K562 (cell line): ENCODE results near the gene NTN3. TPM values are rescaled to one million over a fixed set of nuclear protein-coding genes. Genes with fewer than 3 reads are reported as not detected.

Experiments used
- ATAC-seq: fragments of 200-7000 bp; cut with Tn5 transposase; 3 replicates; pipeline ENCODE4 v1.9.1; 2020; ENCODE audit warnings: moderate library complexity
- BruUV-seq: library from RNA; stranded (reverse); fragments of 400-500 nt; replicated peaks from 2 replicates; lab custom pipeline; 2021; lab: Mats Ljungman, UMichigan
- CTCF ChIA-PET: fragments of 300-600 bp; formaldehyde crosslinking; extraction: SDS; loops from one replicate; lab custom pipeline; 2021; ENCODE audit warnings: low intra/inter-chr PET ratio; lab: Yijun Ruan, JAX
- POLR2A ChIA-PET: fragments of 300-600, 350-650 bp; sonication (Branson Sonifier 250); formaldehyde crosslinking; extraction: SDS; loops from one replicate; lab custom pipeline; 2021; ENCODE audit warnings: antibody characterized with exemption, inconsistent platforms; lab: Yijun Ruan, JAX
- DNase-seq, 4 experiments: peaks; one replicate each; pipeline versions ENCODE4 v3.0.0 to v3.0.0-alpha.2; 2011 to 2018; ENCODE audit warnings: low spot score in 3 of 4, mixed read lengths in 3 of 4; ENCODE audit errors: extremely low read depth in 1 of 4
- FAIRE-seq: peaks from 2 replicates; lab custom pipeline; 2011; peaks lifted over from hg19 to GRCh38; lab: Jason Lieb, UNC
- H2AFZ ChIP-seq: 2 replicates; pipeline ENCODE4 v1.6.0; 2011; ENCODE audit warnings: low read depth, low read length, control low read depth, inconsistent platforms
- H3K27ac ChIP-seq: fragments of 200-600 bp; 3 replicates; pipeline ENCODE4 v1.8.0; 2011; ENCODE audit warnings: low read depth, mild to moderate bottlenecking, control low read depth, inconsistent platforms, low read length, moderate library complexity, mixed read lengths; ENCODE audit errors: extremely low read depth
- H3K27me3 ChIP-seq, 2 experiments: fragments of 300-600 bp in 1 of 2; 2 replicates in 1 of 2; 3 replicates in 1 of 2; pipeline versions ENCODE4 v1.6.0 to v1.8.0; 2011; ENCODE audit warnings: inconsistent platforms in 2 of 2, low read length in 2 of 2, mild to moderate bottlenecking in 1 of 2, mixed read lengths in 1 of 2, moderate library complexity in 1 of 2; ENCODE audit not compliant: control insufficient read depth in 2 of 2, insufficient read depth in 2 of 2
- H3K36me3 ChIP-seq: fragments of 300-600 bp; 3 replicates; pipeline ENCODE4 v1.8.0; 2011; ENCODE audit warnings: mild to moderate bottlenecking, low read length, inconsistent platforms; ENCODE audit not compliant: control insufficient read depth, insufficient read depth
- H3K4me1 ChIP-seq, 2 experiments: fragments of 200-600 bp in 1 of 2; replicated peaks in 1 of 2; 2 replicates in 1 of 2; 3 replicates in 1 of 2; pipeline versions ENCODE4 v1.5.1 to v1.8.0; 2011; ENCODE audit warnings: inconsistent platforms in 2 of 2, low read length in 2 of 2, mild to moderate bottlenecking in 1 of 2, mixed read lengths in 1 of 2, moderate library complexity in 1 of 2; ENCODE audit not compliant: control insufficient read depth in 2 of 2, insufficient read depth in 2 of 2
- H3K4me2 ChIP-seq: 2 replicates; pipeline ENCODE4 v1.6.1; 2011; ENCODE audit warnings: low read length, control low read depth, inconsistent platforms, mixed read lengths; ENCODE audit not compliant: insufficient read depth
- H3K4me3 ChIP-seq: fragments of 200-600 bp; sonication (generic), shearing (Covaris generic); 2 replicates; pipeline ENCODE4 v1.5.1; 2016; ENCODE audit warnings: control low read depth, inconsistent platforms
- H3K79me2 ChIP-seq: fragments of 200-600 bp; 3 replicates; pipeline ENCODE4 v1.8.0; 2011; ENCODE audit warnings: low read length, inconsistent platforms; ENCODE audit not compliant: control insufficient read depth, insufficient read depth
- H3K9ac ChIP-seq, 2 experiments: 2 replicates each; pipeline versions ENCODE4 v1.6.0 to v1.6.1; 2011; ENCODE audit warnings: low read depth in 2 of 2, low read length in 2 of 2, control low read depth in 1 of 2, inconsistent platforms in 1 of 2, mild to moderate bottlenecking in 1 of 2, mixed read lengths in 1 of 2; ENCODE audit not compliant: insufficient read depth in 1 of 2
- H3K9me1 ChIP-seq: one replicate; pipeline ENCODE4 v1.6.0; 2011; ENCODE audit warnings: inconsistent platforms, mild to moderate bottlenecking, low read length, moderate library complexity; ENCODE audit not compliant: control insufficient read depth, insufficient read depth
- H3K9me3 ChIP-seq: replicated peaks from 2 replicates; pipeline ENCODE4 v1.5.1; 2011; ENCODE audit warnings: low read depth, low read length, inconsistent platforms; ENCODE audit not compliant: control insufficient read depth, insufficient read depth
- H4K20me1 ChIP-seq: replicated peaks from 2 replicates; pipeline ENCODE4 v1.6.1; 2011; ENCODE audit warnings: low read length, inconsistent platforms, mixed read lengths; ENCODE audit not compliant: control insufficient read depth, insufficient read depth
- ETS2 ChIP-seq: IDR thresholded peaks from 2 replicates; pipeline ENCODE4 v1.6.1; 2016; ENCODE audit warnings: borderline replicate concordance, missing genetic modification characterization, mild to moderate bottlenecking, moderate library complexity, missing compliant biosample characterization; ENCODE audit not compliant: poor library complexity, severe bottlenecking
- ETV6 ChIP-seq, 3 experiments: fragments of 150-350 bp in 1 of 3; sonication (generic) in 1 of 3; formaldehyde crosslinking in 1 of 3; IDR thresholded peaks; 2 replicates each; pipeline versions ENCODE4 v1.6.1 to v1.8.0; 2014 to 2022; ENCODE audit warnings: borderline replicate concordance in 2 of 3, low read depth in 2 of 3, antibody characterized with exemption in 1 of 3, low read length in 1 of 3, mild to moderate bottlenecking in 1 of 3, missing genetic modification reagents in 1 of 3
- EWSR1 ChIP-seq: fragments of 450-650 bp; IDR thresholded peaks from 2 replicates; pipeline ENCODE4 v1.6.1; 2018; ENCODE audit warnings: borderline replicate concordance, mild to moderate bottlenecking, low read depth, moderate library complexity; ENCODE audit not compliant: partially characterized antibody
- PHF21A ChIP-seq: fragments of 450-650 bp; IDR thresholded peaks from 2 replicates; pipeline ENCODE4 v1.6.1; 2017; ENCODE audit warnings: low read depth, borderline replicate concordance
- RBM25 ChIP-seq: fragments of 200-400 bp; formaldehyde crosslinking; IDR thresholded peaks from 2 replicates; pipeline ENCODE4 v1.6.1; 2018; ENCODE audit warnings: low read length, low read depth, moderate library complexity; ENCODE audit not compliant: severe bottlenecking
- SREBF2 ChIP-seq: sonication (generic); formaldehyde crosslinking; IDR thresholded peaks from 2 replicates; pipeline ENCODE4 v1.4.0; 2020; ENCODE audit warnings: mild to moderate bottlenecking, missing genetic modification reagents
- TAF1 ChIP-seq: IDR thresholded peaks from 2 replicates; pipeline ENCODE4 v1.6.1; 2011; ENCODE audit warnings: mild to moderate bottlenecking, low read length, moderate library complexity; ENCODE audit not compliant: insufficient read depth, control insufficient read depth, severe bottlenecking; ENCODE audit errors: extremely low read depth
- ZBTB7A ChIP-seq: IDR thresholded peaks from 2 replicates; pipeline ENCODE4 v1.6.1; 2011; ENCODE audit warnings: low read depth, mild to moderate bottlenecking, low read length, moderate library complexity, borderline replicate concordance; ENCODE audit not compliant: control insufficient read depth
- ZC3H8 ChIP-seq: fragments of 450-650 bp; IDR thresholded peaks from 2 replicates; pipeline ENCODE4 v1.6.1; 2017
- WGBS: fragments of 100-300 bp; shearing (Covaris generic); methylation state at CpG from one replicate; pipeline ENCODE4 v1.1.6; 2016; ENCODE audit warnings: low coverage, mixed read lengths; ENCODE audit not compliant: insufficient coverage; ENCODE audit errors: missing lambda C conversion rate; 5-methylcytosine and 5-hydroxymethylcytosine counted together
- in situ Hi-C: fragments of 300-500 bp; cut with MboI; formaldehyde crosslinking; loops from 4 replicates; pipeline ENCODE4 v1.15.0; 2018; ENCODE audit warnings: inconsistent platforms, mixed read lengths
- intact Hi-C: fragments of 100-400 bp; cut with micrococcal nuclease; formaldehyde crosslinking; loops from 2 replicates; pipeline ENCODE4 v1.14.2; 2022
- polyA plus RNA-seq, 8 experiments: library from polyadenylated mRNA; depleted of rRNA in 4 of 8; stranded (reverse) in 5 of 8; unstranded in 3 of 8; fragments of >200 nt; fragmentation: Nextera tagmentation in 2 of 8; fragmentation: Illumina TruSeq in 1 of 8; extraction: Ambion mirVana in 2 of 8; extraction: Trizol in 1 of 8; gene quantifications; 2 replicates each; pipeline versions ENCODE4 v1.2.1 to v1.2.3, GENCODE V29; 2011 to 2014; ENCODE audit warnings: inconsistent platforms in 1 of 8, missing spikeins in 1 of 8
- total RNA-seq, 7 experiments: library from RNA; depleted of rRNA in 6 of 7; stranded (reverse); fragments of >200 nt in 6 of 7; fragmentation: Illumina TruSeq in 2 of 7; extraction: Trizol in 2 of 7; gene quantifications; 2 replicates each; pipeline versions ENCODE4 v1.2.1 to v1.2.3, GENCODE V29; 2011 to 2021; ENCODE audit warnings: low replicate concordance in 1 of 7
- TF ChIP-seq, protein P1 (sequence below): fragments of 250-450 bp; sonication (Bioruptor Pico); IDR thresholded peaks from 2 replicates; pipeline ENCODE4 v1.5.0; 2021; ENCODE audit warnings: mild to moderate bottlenecking, moderate library complexity
- TF ChIP-seq, protein P2 (sequence below): fragments of 250-450 bp; sonication (Bioruptor Pico); IDR thresholded peaks from 2 replicates; pipeline ENCODE4 v1.8.0; 2021; ENCODE audit warnings: borderline replicate concordance, mild to moderate bottlenecking, moderate library complexity; ENCODE audit not compliant: poor library complexity, severe bottlenecking
- TF ChIP-seq, protein P3 (sequence below): IDR thresholded peaks from 2 replicates; pipeline ENCODE4 v1.6.1; 2011; ENCODE audit not compliant: insufficient read length; ENCODE audit errors: extremely low read depth
- TF ChIP-seq, protein P4 (sequence below): sonication (generic); formaldehyde crosslinking; IDR thresholded peaks from 2 replicates; pipeline ENCODE4 v1.9.0; 2022; ENCODE audit warnings: mild to moderate bottlenecking, missing genetic modification reagents

Gene NTN3
- total and polyA plus RNA-seq, 9 of the 15 experiments (the other 6 are each of a cell fraction or from before 2014, with no cell fraction given), result not detected

DNA sequence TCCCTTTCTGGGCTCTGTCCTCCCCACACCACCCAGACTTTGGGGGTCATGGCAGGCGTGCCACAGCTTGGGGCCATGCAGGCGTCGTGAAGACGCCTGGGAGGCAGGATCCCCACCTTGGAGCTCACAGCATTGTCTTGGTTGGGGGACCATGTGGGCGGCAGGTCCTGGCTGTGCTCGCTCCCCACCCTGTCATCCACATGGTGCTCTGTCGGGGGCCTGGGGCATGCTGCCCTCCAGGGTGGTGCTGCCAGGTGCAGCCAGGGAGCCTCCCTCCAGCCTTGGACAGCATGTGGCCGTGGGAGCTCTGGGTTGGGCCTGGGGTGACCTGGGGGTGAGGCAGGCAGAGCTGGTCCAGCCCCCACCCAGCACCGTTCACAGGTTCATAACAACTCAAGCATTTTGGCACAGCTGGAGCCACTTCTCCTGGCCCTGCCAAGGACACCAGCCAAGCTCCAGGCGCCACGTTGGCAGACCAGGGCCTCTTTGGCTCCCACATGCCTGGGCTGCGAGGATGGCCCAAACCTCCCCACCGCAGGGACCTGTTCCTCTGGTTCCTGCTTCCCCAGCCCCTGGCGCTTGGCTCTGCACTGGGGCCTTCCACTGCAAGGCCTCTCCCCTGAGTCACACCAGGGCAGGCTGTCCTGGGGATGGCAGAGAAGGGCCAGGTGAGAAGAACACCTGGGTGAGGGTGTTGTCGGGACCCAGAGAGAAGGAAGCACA lies 27.6 kb downstream of the NTN3 start (continued):
- TF ChIP-seq, protein P1, sequence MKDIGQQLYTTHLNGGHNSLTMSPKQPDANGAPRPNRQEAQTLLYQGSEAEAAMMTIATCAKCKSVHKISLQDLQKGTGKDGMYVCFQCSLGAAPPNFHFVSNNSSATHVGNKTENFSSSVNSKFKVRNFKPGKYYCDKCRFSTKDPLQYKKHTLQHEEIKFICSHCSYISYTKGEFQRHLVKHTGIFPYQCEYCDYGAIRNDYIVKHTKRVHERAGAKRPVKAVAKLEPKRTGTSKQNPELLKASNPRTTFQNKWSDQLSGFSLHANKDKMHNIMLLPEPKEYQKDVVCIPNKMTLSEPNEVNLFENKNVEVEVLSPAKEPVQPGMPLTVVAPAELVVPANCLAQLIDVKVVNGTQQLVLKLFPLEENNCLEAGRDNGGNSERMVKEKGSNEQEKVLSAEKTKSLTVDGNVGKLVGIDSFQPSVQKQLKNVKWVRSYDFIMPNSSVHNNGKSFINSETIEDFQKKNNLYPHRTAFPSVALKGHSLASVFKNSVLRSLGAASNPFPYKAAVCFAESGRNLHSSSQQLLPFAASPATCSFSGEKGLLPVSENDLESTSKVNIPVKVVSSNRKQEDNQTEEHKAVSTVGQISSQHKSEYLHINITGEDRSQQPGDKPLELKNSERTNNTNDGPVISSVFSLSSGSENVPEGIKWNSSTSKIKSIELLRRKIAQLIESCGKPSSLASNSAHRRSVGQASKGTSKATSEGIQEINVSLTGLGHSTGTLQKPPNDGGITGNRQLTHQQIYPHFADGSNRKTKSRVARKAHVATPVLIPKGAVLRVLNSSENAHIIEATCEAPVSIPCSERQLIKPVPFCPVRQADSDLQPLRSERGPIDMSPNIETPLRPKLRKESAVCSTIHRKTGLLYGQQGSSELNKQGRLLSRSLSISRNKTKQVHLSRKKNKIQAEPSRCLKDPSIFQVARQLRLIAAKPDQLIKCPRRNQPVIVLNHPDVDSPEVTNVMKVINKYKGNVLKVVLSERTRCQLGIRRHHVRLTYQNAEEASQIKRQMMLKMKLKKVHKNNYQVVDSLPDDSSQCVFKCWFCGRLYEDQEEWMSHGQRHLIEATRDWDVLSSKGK (CRISPR knock-in tag), result no peak
- no peak for TF ChIP-seq ETS2
- TF ChIP-seq ZC3H8, result no peak
- no peak for TF ChIP-seq TAF1

GRCh38 chr16:2499454-2499853 lies 28.4 kb downstream of the NTN3 start:
- CTCF ChIA-PET, result interaction anchor here (0.9 to 1.0 kb wide), 2 partner anchors 159 to 202 kb away, joined by 3 read pairs; no protein-coding TSS in a partner anchor
- no peaks in the 10 kb centered on the region for H3K9me3 ChIP-seq
- TF ChIP-seq RBM25 (no peak), ETV6 (IDR thresholded peaks at IDR 0.05; ENCODE audit: borderline replicate concordance in 1 of 2, low read depth in 2 of 2, low read length in 1 of 2) (no peak), ETV6 (CRISPR knock-in tag; IDR thresholded peaks at IDR 0.05; ENCODE audit: borderline replicate concordance) (no peak), PHF21A (no peak), SREBF2 (CRISPR knock-in tag) (no peak), ZBTB7A (no peak), EWSR1 (no peak)
- TF ChIP-seq, protein P2, sequence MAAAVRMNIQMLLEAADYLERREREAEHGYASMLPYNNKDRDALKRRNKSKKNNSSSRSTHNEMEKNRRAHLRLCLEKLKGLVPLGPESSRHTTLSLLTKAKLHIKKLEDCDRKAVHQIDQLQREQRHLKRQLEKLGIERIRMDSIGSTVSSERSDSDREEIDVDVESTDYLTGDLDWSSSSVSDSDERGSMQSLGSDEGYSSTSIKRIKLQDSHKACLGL (CRISPR knock-in tag), result no peak
- TF ChIP-seq, protein P3, sequence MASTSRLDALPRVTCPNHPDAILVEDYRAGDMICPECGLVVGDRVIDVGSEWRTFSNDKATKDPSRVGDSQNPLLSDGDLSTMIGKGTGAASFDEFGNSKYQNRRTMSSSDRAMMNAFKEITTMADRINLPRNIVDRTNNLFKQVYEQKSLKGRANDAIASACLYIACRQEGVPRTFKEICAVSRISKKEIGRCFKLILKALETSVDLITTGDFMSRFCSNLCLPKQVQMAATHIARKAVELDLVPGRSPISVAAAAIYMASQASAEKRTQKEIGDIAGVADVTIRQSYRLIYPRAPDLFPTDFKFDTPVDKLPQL, result no peak
- TF ChIP-seq, protein P4, sequence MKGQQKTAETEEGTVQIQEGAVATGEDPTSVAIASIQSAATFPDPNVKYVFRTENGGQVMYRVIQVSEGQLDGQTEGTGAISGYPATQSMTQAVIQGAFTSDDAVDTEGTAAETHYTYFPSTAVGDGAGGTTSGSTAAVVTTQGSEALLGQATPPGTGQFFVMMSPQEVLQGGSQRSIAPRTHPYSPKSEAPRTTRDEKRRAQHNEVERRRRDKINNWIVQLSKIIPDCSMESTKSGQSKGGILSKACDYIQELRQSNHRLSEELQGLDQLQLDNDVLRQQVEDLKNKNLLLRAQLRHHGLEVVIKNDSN (CRISPR knock-in tag), result no peak

More at GRCh38 chr16:2499454-2499853, 28.4 kb downstream of the NTN3 start:
- H3K27me3 ChIP-seq, result no peaks in the 10 kb centered on the region
- no peak overlapping the region for H3K27ac ChIP-seq
- H3K9me1 ChIP-seq, result no peaks in the 10 kb centered on the region
- in situ Hi-C loops, result no loop called here
- ATAC-seq, result no peak
- H3K4me3 ChIP-seq, result no peak overlapping the region
- intact Hi-C loops, result loop anchor here (5.0 kb wide), 1 partner anchor 302 kb away; the partner anchor contains the start of gene CASKIN1
- POLR2A ChIA-PET, result no interaction called here
- FAIRE-seq, result no peak
- DNase-seq, result no peak
- peaks cover 66% of the 10 kb centered on the region; the same call in 2 of the 3 replicates for H3K36me3 ChIP-seq
- H3K9ac ChIP-seq, result no peak overlapping the region; a peak in 1 of 4 replicates
- peaks cover 9% of the 10 kb centered on the region for H4K20me1 ChIP-seq
- peaks cover 19% of the 10 kb centered on the region for H3K79me2 ChIP-seq
- WGBS, result 93% methylated on average over 4 of the region's 6 CpGs
- no peak overlapping the region for H2AFZ ChIP-seq
- no peak overlapping the region for H3K4me2 ChIP-seq
- H3K4me1 ChIP-seq, result peaks cover 20 to 76% of the 10 kb centered on the region in 2 experiments
- no TSS peak for BruUV-seq
